ENCODE measurements around the gene MAPK8IP3.

DNA sequence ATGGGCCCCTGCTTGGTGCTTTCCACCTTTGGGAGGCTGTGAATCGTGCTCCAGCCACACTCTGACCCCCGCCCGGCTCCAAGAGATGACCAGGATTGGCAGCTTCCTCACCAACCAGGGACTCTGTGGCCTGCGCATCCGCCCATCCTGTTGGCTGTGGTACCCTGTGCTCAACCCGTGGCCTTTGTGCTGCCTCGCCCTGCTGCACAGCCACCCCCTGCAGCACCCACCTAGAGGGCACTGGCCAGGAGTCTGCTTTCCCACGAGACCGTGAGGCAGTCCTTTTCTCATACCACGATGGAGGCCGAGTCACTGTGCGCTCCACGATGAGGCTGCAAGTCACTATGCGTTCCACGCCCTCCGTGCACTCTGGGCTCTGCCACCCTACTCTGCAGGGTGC, 46.0 kb downstream of the MAPK8IP3 start:
- TF ChIP-seq RAD21 (IDR thresholded peaks at IDR 0.05; ENCODE audit: low read depth) (no peak), REST (IDR thresholded peaks at IDR 0.05; ENCODE audit: low read depth) (no peak), ZBTB7A (IDR thresholded peaks at IDR 0.05; ENCODE audit: low read depth) (no peak)
